ENCODE measurements around the gene CCNF.

The CCNF gene

GRCh38 chr16:2386990-2387389 lies 42.3 kb upstream of the CCNF start:
- TF ChIP-seq REST (IDR thresholded peaks at IDR 0.05; ENCODE audit: insufficient read depth in 1 of 2, low read depth in 2 of 2, low read length in 2 of 2) (no peak), FOXP2 (optimal IDR thresholded peaks at IDR 0.05; ENCODE audit: borderline replicate concordance, extremely low read depth, extremely low read length, insufficient read depth) (no peak), TAF1 (IDR thresholded peaks at IDR 0.05; ENCODE audit: borderline replicate concordance, insufficient read depth, low read length) (no peak), POLR2AphosphoS5 (IDR thresholded peaks at IDR 0.05; ENCODE audit: low read depth, low read length) (no peak), SIN3A (IDR thresholded peaks at IDR 0.05; ENCODE audit: borderline replicate concordance, insufficient read depth, low read length) (no peak)

DNA sequence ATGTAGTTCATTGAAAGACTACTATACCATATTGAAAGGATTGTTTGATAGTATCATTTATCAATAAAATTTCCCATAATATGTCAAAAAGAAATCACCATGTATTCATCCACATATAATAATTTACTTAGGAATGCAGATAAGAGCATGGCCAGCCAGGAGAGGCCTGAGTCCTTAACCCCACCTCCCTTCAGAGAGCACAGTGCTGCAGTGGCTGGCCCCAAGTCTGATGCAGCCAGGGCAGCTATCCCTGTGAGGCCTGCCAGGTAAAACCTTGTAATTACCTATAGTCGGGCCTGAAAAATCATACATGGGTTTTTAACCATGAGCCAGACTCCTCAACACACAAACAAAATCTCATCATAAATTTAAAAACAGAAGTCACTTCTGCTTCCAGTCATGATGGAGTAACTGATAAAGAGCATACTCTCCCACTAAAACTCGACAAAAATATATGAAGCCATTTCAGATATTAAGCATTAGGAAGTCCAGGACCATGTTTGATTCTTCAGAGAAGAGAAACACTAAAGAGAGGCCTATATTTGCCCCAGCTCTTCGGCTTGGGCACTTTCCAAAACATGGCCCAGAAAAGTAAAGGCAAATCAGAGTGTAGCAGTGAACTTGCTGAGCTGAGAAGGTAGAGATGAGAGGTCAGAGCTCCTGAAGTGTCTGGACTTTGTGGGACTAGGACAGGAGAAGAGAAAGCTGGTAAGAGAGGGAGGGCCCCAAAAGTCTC lies 40.9 kb upstream of the CCNF start:
- TF ChIP-seq SIN3A (IDR thresholded peaks at IDR 0.05; ENCODE audit: borderline replicate concordance, insufficient read depth, low read length) (no peak), REST (IDR thresholded peaks at IDR 0.05; ENCODE audit: insufficient read depth in 1 of 2, low read depth in 2 of 2, low read length in 2 of 2) (no peak), TAF1 (IDR thresholded peaks at IDR 0.05; ENCODE audit: borderline replicate concordance, insufficient read depth, low read length) (no peak), FOXP2 (optimal IDR thresholded peaks at IDR 0.05; ENCODE audit: borderline replicate concordance, extremely low read depth, extremely low read length, insufficient read depth) (no peak), POLR2AphosphoS5 (IDR thresholded peaks at IDR 0.05; ENCODE audit: low read depth, low read length) (no peak)

DNA sequence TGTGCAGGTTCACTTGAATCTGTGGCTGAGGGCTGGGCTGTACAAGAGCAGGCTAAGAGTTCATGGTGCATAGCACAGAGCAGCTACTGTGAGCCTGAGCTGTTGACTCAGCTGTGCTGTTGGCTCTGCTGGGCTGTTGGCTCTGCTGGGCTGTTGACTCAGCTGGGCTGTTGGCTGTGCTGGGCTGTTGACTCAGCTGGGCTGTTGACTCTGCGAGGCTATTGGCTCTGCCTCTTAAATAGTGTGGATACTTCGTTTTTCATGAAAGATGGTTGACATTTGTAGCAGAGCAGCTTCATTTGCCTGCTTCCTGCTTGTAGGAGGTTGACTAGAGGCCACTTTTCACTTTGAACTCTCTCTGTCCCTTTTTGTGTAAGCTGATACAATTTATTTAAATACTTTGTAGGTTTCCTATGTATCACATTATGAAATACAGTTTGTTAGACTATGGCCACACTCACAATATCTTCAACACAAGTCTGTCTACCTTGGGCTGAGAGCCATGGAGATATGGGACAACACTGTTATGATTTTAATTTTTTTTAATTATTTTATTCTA lies 40.3 kb upstream of the CCNF start:
- TF ChIP-seq SIN3A (IDR thresholded peaks at IDR 0.05; ENCODE audit: borderline replicate concordance, insufficient read depth, low read length) (no peak; the same call in 1 of the 2 replicates), POLR2AphosphoS5 (IDR thresholded peaks at IDR 0.05; ENCODE audit: low read depth, low read length) (no peak), REST (IDR thresholded peaks at IDR 0.05; ENCODE audit: insufficient read depth in 1 of 2, low read depth in 2 of 2, low read length in 2 of 2) (no peak), TAF1 (IDR thresholded peaks at IDR 0.05; ENCODE audit: borderline replicate concordance, insufficient read depth, low read length) (no peak), FOXP2 (optimal IDR thresholded peaks at IDR 0.05; ENCODE audit: borderline replicate concordance, extremely low read depth, extremely low read length, insufficient read depth) (no peak)

DNA sequence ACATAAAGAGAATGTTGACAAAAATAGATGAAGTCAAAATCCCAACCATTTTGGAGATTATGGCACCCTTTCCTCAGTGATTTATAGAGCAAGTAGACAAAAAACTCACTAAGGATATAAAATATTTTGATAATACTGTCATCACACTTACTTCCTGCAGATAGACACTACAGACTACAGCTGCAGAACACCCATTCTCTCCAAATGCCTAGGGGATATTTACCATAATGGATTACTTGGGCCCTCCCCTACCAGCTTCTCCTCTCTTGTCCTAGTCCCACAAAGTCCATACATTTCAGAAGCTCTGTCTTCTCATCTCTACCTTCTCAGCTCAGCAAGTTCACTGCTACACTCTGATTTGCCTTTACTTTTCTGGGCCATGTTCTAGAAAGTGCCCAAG lies 37.2 kb upstream of the CCNF start:
- TF ChIP-seq TAF1 (IDR thresholded peaks at IDR 0.05; ENCODE audit: borderline replicate concordance, insufficient read depth, low read length): no peak
- no peak for TF ChIP-seq POLR2AphosphoS5 (IDR thresholded peaks at IDR 0.05; ENCODE audit: low read depth, low read length)
- no peak for TF ChIP-seq SIN3A (IDR thresholded peaks at IDR 0.05; ENCODE audit: borderline replicate concordance, insufficient read depth, low read length)
- no peak for TF ChIP-seq REST (IDR thresholded peaks at IDR 0.05; ENCODE audit: insufficient read depth in 1 of 2, low read depth in 2 of 2, low read length in 2 of 2)
- no peak for TF ChIP-seq FOXP2 (optimal IDR thresholded peaks at IDR 0.05; ENCODE audit: borderline replicate concordance, extremely low read depth, extremely low read length, insufficient read depth)

All from PFSK-1 (cell line).